Lower lobe of right lung (tissue), 2 donors: ENCODE results near the gene SEMA3D. TPM values are rescaled to one million over a fixed set of nuclear protein-coding genes. Genes with fewer than 3 reads are reported as not detected.

Experiments used
- ATAC-seq, 2 donors: fragments of 200-7000 bp; cut with Tn5 transposase; one replicate each; pipeline ENCODE4 v1.9.1; 2020 to 2022; ENCODE audit warnings: mild to moderate bottlenecking in 2 of 2, moderate library complexity in 2 of 2
- DNase-seq: peaks from one replicate; pipeline ENCODE4 v3.0.0-alpha.2; 2020
- H3K27ac ChIP-seq: fragments of 200-600 bp; one replicate; pipeline ENCODE4 v1.8.0; 2022
- H3K27me3 ChIP-seq: fragments of 200-600 bp; one replicate; pipeline ENCODE4 v1.8.0; 2022; ENCODE audit warnings: low read depth
- H3K36me3 ChIP-seq: fragments of 200-600 bp; one replicate; pipeline ENCODE4 v1.8.0; 2022; ENCODE audit warnings: mild to moderate bottlenecking
- H3K4me1 ChIP-seq: fragments of 200-600 bp; one replicate; pipeline ENCODE4 v1.8.0; 2022
- H3K4me3 ChIP-seq: fragments of 200-600 bp; one replicate; pipeline ENCODE4 v1.8.0; 2022; ENCODE audit warnings: mild to moderate bottlenecking
- H3K9me3 ChIP-seq: fragments of 200-600 bp; one replicate; pipeline ENCODE4 v1.8.0; 2022
- CTCF ChIP-seq: fragments of 200-600 bp; IDR thresholded peaks from one replicate; pipeline ENCODE4 v1.8.0; 2022; ENCODE audit warnings: antibody characterized with exemption, mild to moderate bottlenecking
- intact Hi-C: fragments of 100-400 bp; cut with DNase I; formaldehyde crosslinking; loops from one replicate; pipeline ENCODE4 v1.11.0; 2022
- total RNA-seq: library from RNA; stranded (reverse); fragmentation: NEBNext Ultra II Directional; extraction: Animal tissue kit (Norgen Biotek cat#: 25700); gene quantifications from one replicate; pipeline ENCODE4 v1.2.1, GENCODE V29; 2021
- donor health status: DM: no; HTN: yes; CAD: no; lungs with severe emphysema.

SEMA3D gene
- total RNA-seq, 1 donor from 2014 or later, result 8.0 TPM

- DNase-seq (no peak), ATAC-seq (no peak)
- intact Hi-C loops, result no loop called here
- Histone ChIP-seq H3K4me3 (no peak overlapping the region), H3K9me3 (no peaks in the 10 kb centered on the region), H3K4me1 (no peaks in the 10 kb centered on the region), H3K27ac (no peak overlapping the region), H3K36me3 (no peaks in the 10 kb centered on the region), H3K27me3 (no peaks in the 10 kb centered on the region)
- no peak for TF ChIP-seq CTCF
Observed at GRCh38 chr7:85226361-85227085, 39.7 kb upstream of the SEMA3D start.

- Histone ChIP-seq H3K27ac (no peak overlapping the region), H3K9me3 (no peaks in the 10 kb centered on the region), H3K4me1 (no peaks in the 10 kb centered on the region), H3K4me3 (no peak overlapping the region), H3K36me3 (no peaks in the 10 kb centered on the region), H3K27me3 (no peaks in the 10 kb centered on the region)
- TF ChIP-seq CTCF, result no peak
- ATAC-seq, result no peak
- DNase-seq, result no peak
- intact Hi-C loops, result no loop called here
Observed at GRCh38 chr7:85224171-85224570, 37.3 kb upstream of the SEMA3D start.

- no peak for ATAC-seq
Observed at GRCh38 chr7:85222522-85222921, 35.7 kb upstream of the SEMA3D start.

GRCh38 chr7:85221796-85222195, 34.9 kb upstream of the SEMA3D start:
- Histone ChIP-seq H3K27me3 (no peaks in the 10 kb centered on the region), H3K27ac (no peak overlapping the region), H3K4me3 (no peak overlapping the region), H3K36me3 (no peaks in the 10 kb centered on the region), H3K9me3 (no peaks in the 10 kb centered on the region), H3K4me1 (no peaks in the 10 kb centered on the region)
- TF ChIP-seq CTCF, result no peak
- DNase-seq, result no peak
- ATAC-seq, result no peak
- intact Hi-C loops, result no loop called here

More at GRCh38 chr7:85222522-85222921, 35.7 kb upstream of the SEMA3D start:
- H3K27me3 ChIP-seq, result no peaks in the 10 kb centered on the region
- H3K4me3 ChIP-seq, result no peak overlapping the region
- no peaks in the 10 kb centered on the region for H3K4me1 ChIP-seq
- no peaks in the 10 kb centered on the region for H3K9me3 ChIP-seq
- no peak for TF ChIP-seq CTCF
- no peaks in the 10 kb centered on the region for H3K36me3 ChIP-seq
- no peak overlapping the region for H3K27ac ChIP-seq
- no peak for DNase-seq
- intact Hi-C loops, result no loop called here

- Histone ChIP-seq H3K4me3 (no peak overlapping the region), H3K9me3 (no peaks in the 10 kb centered on the region), H3K36me3 (no peaks in the 10 kb centered on the region), H3K4me1 (no peaks in the 10 kb centered on the region), H3K27me3 (no peaks in the 10 kb centered on the region), H3K27ac (no peak overlapping the region)
- no peak for TF ChIP-seq CTCF
- DNase-seq, result no peak
- ATAC-seq, result no peak
- intact Hi-C loops, result no loop called here
Observed at GRCh38 chr7:85220651-85221050, 33.8 kb upstream of the SEMA3D start.
